HL-60 (cell line): ENCODE measurements around the gene CYTH4.

Source experiments
- DNase-seq, 2 experiments: peaks; one replicate each; pipeline ENCODE4 v3.0.0-alpha.2; 2010 to 2020; ENCODE audit warnings: low read depth in 1 of 2, low spot score in 1 of 2
- H3K27ac ChIP-seq: fragments of 250-450 bp; sonication (Bioruptor Pico); replicated peaks from 2 replicates; pipeline ENCODE4 v1.5.1; 2020; ENCODE audit warnings: mild to moderate bottlenecking, moderate library complexity
- H3K27me3 ChIP-seq: fragments of 250-450 bp; sonication (Bioruptor Pico); 2 replicates; pipeline ENCODE4 v1.5.1; 2021; ENCODE audit warnings: mild to moderate bottlenecking, moderate library complexity; ENCODE audit not compliant: insufficient read depth, poor library complexity, severe bottlenecking
- H3K4me3 ChIP-seq: replicated peaks from 2 replicates; pipeline ENCODE4 v1.5.1; 2011; ENCODE audit warnings: mild to moderate bottlenecking, control low read depth, low read length; ENCODE audit not compliant: insufficient read depth
- CTCF ChIP-seq: IDR thresholded peaks from one replicate; pipeline ENCODE4 v1.5.1; 2011; ENCODE audit warnings: low read length, control low read depth, inconsistent platforms; ENCODE audit not compliant: insufficient read depth
- GABPA ChIP-seq: IDR thresholded peaks from 2 replicates; pipeline ENCODE4 v1.6.1; 2012; ENCODE audit warnings: low read depth
- POLR2AphosphoS5 ChIP-seq: IDR thresholded peaks from 2 replicates; pipeline ENCODE4 v1.6.1; 2012; ENCODE audit warnings: low read depth
- REST ChIP-seq: IDR thresholded peaks from 2 replicates; pipeline ENCODE4 v1.6.1; 2012; ENCODE audit warnings: low read depth; ENCODE audit not compliant: insufficient replicate concordance
- SPI1 ChIP-seq: IDR thresholded peaks from 2 replicates; pipeline ENCODE4 v1.6.1; 2012; ENCODE audit warnings: low read depth, mild to moderate bottlenecking, borderline replicate concordance

The CYTH4 gene

GRCh38 chr22:37280718-37281117 lies 1.6 kb upstream of the CYTH4 start:
- Histone ChIP-seq H3K27ac (peak overlapping the region; percentile 62), H3K27me3 (no peaks in the 10 kb centered on the region), H3K4me3 (no peak overlapping the region)
- no peak for DNase-seq
- TF ChIP-seq REST (no peak), POLR2AphosphoS5 (no peak), GABPA (no peak), SPI1 (no peak), CTCF (no peak)

- no peaks in the 10 kb centered on the region for H3K27me3 ChIP-seq
- H3K27ac ChIP-seq, result no peak overlapping the region
- no peak for DNase-seq
- TF ChIP-seq SPI1, result no peak
- TF ChIP-seq REST, result no peak
- TF ChIP-seq POLR2AphosphoS5, result no peak
- no peak for TF ChIP-seq CTCF
- TF ChIP-seq GABPA, result no peak
- no peak overlapping the region for H3K4me3 ChIP-seq
Observed at GRCh38 chr22:37281195-37281594, 1.1 kb upstream of the CYTH4 start.

DNA sequence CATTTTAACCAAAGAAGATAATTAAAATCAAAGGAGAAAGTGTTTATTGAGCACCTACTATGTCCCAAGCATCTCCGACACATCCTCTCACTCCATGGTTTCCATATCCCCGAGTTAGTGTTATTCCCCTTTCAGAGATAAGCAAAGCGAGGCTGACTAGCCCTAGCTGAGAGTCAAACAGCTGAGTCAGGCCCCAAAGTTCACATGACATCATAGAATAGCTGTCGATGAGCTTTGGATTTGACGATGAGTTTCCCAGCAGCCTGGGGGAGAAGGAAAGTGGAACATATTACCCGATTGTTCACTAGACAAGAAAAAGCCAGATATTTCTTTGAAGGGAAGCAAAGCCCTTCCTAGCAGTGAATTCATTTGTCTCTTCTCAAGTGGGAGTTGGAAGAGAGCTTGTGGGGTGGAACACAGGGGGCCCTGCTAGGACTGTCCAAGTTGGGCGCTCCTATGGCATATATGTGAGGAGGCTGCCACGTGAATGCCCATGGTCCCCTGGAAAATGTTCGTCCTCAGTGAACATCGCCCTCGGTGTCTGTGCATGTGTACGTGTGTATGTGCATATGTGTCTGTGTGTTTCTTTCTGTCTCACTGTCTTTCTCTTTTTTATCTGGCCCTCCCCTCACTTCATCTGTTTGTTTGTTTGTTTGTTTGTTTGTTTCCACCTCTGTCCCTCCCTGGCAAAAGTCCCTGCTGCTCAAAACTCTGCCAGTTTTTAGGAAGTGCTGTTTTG lies 493 bp upstream of the CYTH4 start:
- DNase-seq, result no peak
- no peaks in the 10 kb centered on the region for H3K27me3 ChIP-seq
- TF ChIP-seq REST (no peak), GABPA (no peak), POLR2AphosphoS5 (no peak), CTCF (no peak), SPI1 (no peak)
- peak overlapping the region; percentile 61 for H3K27ac ChIP-seq
- no peak overlapping the region for H3K4me3 ChIP-seq
